Astrocyte (in vitro differentiated cells and primary cell): ENCODE data around the gene RGS11. TPM values are rescaled to one million over a fixed set of nuclear protein-coding genes. Genes with fewer than 3 reads are reported as not detected.

Source experiments
- DNase-seq: peaks from one replicate; pipeline ENCODE4 v3.0.0-alpha.2; 2010; ENCODE audit warnings: low read depth
- FAIRE-seq: peaks from 2 replicates; lab custom pipeline; 2011; peaks lifted over from hg19 to GRCh38; lab: Jason Lieb, UNC
- H2AFZ ChIP-seq: 2 replicates; pipeline ENCODE4 v1.6.0; 2012; ENCODE audit warnings: low read depth, low read length, inconsistent platforms
- H3K27ac ChIP-seq: 2 replicates; pipeline ENCODE4 v1.5.1; 2011; ENCODE audit warnings: low read depth, low read length, inconsistent platforms
- H3K27me3 ChIP-seq: 2 replicates; pipeline ENCODE4 v1.6.0; 2011; ENCODE audit warnings: low read length, inconsistent platforms; ENCODE audit not compliant: insufficient read depth
- H3K36me3 ChIP-seq: 2 replicates; pipeline ENCODE4 v1.5.1; 2011; ENCODE audit warnings: low read length, inconsistent platforms; ENCODE audit not compliant: insufficient read depth
- H3K4me1 ChIP-seq: 2 replicates; pipeline ENCODE4 v1.5.1; 2011; ENCODE audit warnings: low read length, inconsistent platforms; ENCODE audit not compliant: insufficient read depth
- H3K4me2 ChIP-seq: 2 replicates; pipeline ENCODE4 v1.6.0; 2012; ENCODE audit warnings: low read length, inconsistent platforms
- H3K4me3 ChIP-seq: 2 replicates; pipeline ENCODE4 v1.5.1; 2011; ENCODE audit warnings: low read depth, mild to moderate bottlenecking, low read length, inconsistent platforms; ENCODE audit not compliant: insufficient read depth
- H3K79me2 ChIP-seq: 2 replicates; pipeline ENCODE4 v1.6.0; 2012; ENCODE audit warnings: mild to moderate bottlenecking, low read length, inconsistent platforms; ENCODE audit not compliant: insufficient read depth
- H3K9ac ChIP-seq: 2 replicates; pipeline ENCODE4 v1.6.0; 2012; ENCODE audit warnings: mild to moderate bottlenecking, low read length, inconsistent platforms
- H3K9me3 ChIP-seq: 2 replicates; pipeline ENCODE4 v1.5.1; 2012; ENCODE audit warnings: low read depth, mild to moderate bottlenecking, low read length, inconsistent platforms; ENCODE audit not compliant: insufficient read depth
- H4K20me1 ChIP-seq: 2 replicates; pipeline ENCODE4 v1.6.0; 2012; ENCODE audit warnings: low read length, inconsistent platforms; ENCODE audit not compliant: insufficient read depth
- H3K27ac Mint-ChIP-seq: one replicate; pipeline ENCODE4 v1.8.0; 2021; ENCODE audit warnings: mild to moderate bottlenecking, mixed read lengths; ENCODE audit not compliant: unreplicated experiment
- H3K27me3 Mint-ChIP-seq: one replicate; pipeline ENCODE4 v1.8.0; 2021; ENCODE audit warnings: low read depth, mixed read lengths; ENCODE audit not compliant: unreplicated experiment
- H3K36me3 Mint-ChIP-seq: one replicate; pipeline ENCODE4 v1.8.0; 2021; ENCODE audit warnings: low read depth, mixed read lengths; ENCODE audit not compliant: unreplicated experiment
- H3K4me1 Mint-ChIP-seq: one replicate; pipeline ENCODE4 v1.8.0; 2021; ENCODE audit warnings: low read depth, mixed read lengths; ENCODE audit not compliant: unreplicated experiment
- H3K4me3 Mint-ChIP-seq: one replicate; pipeline ENCODE4 v1.8.0; 2021; ENCODE audit warnings: mild to moderate bottlenecking, moderate library complexity, mixed read lengths; ENCODE audit not compliant: unreplicated experiment
- H3K9me3 Mint-ChIP-seq: one replicate; pipeline ENCODE4 v1.8.0; 2021; ENCODE audit warnings: mild to moderate bottlenecking, mixed read lengths; ENCODE audit not compliant: unreplicated experiment
- CTCF ChIP-seq: IDR thresholded peaks from 2 replicates; pipeline ENCODE4 v1.5.1; 2011; ENCODE audit warnings: low read depth, mild to moderate bottlenecking, inconsistent platforms, low read length, moderate library complexity; ENCODE audit not compliant: insufficient read depth
- EZH2 ChIP-seq: IDR thresholded peaks from 2 replicates; pipeline ENCODE4 v1.6.1; 2012; ENCODE audit warnings: mild to moderate bottlenecking, low read length, inconsistent platforms; ENCODE audit not compliant: insufficient read depth
- total RNA-seq: library from RNA; stranded (reverse); gene quantifications from 2 replicates; pipeline ENCODE4 v1.2.1, GENCODE V29; 2021

RGS11 gene
- total RNA-seq, 1 donor from 2014 or later: 2.7 TPM

GRCh38 chr16:272633-273546 lies 2.9 kb downstream of the RGS11 start:
- FAIRE-seq: no peak

GRCh38 chr16:270381-271255 lies 5.1 kb downstream of the RGS11 start:
- FAIRE-seq: no peak
- DNase-seq: no peak
- no peak overlapping the region for H3K27ac Mint-ChIP-seq

More at GRCh38 chr16:272633-273546, 2.9 kb downstream of the RGS11 start:
- Mint-ChIP-seq H3K36me3 (peaks cover 2% of the 10 kb centered on the region), H3K27ac (no peak overlapping the region), H3K9me3 (no peaks in the 10 kb centered on the region), H3K4me3 (no peak overlapping the region), H3K27me3 (peaks cover 20% of the 10 kb centered on the region), H3K4me1 (no peaks in the 10 kb centered on the region)
- no peak for TF ChIP-seq CTCF
- TF ChIP-seq EZH2: no peak
- no peaks in the 10 kb centered on the region for H3K27me3 ChIP-seq
- H3K36me3 ChIP-seq: no peaks in the 10 kb centered on the region
- H3K4me2 ChIP-seq: no peak overlapping the region
- no peak overlapping the region for H3K4me3 ChIP-seq
- no peak overlapping the region for H3K27ac ChIP-seq
- H3K4me1 ChIP-seq: peaks cover 4% of the 10 kb centered on the region
- no peaks in the 10 kb centered on the region for H4K20me1 ChIP-seq
- DNase-seq: no peak
- H2AFZ ChIP-seq: no peak overlapping the region
- no peak overlapping the region for H3K9ac ChIP-seq
- no peaks in the 10 kb centered on the region for H3K79me2 ChIP-seq
- no peaks in the 10 kb centered on the region for H3K9me3 ChIP-seq

More at GRCh38 chr16:270381-271255, 5.1 kb downstream of the RGS11 start:
- H3K9me3 Mint-ChIP-seq: no peaks in the 10 kb centered on the region
- Histone ChIP-seq H3K4me2 (no peak overlapping the region), H4K20me1 (no peaks in the 10 kb centered on the region), H3K9ac (no peak overlapping the region), H3K4me1 (peaks cover 4% of the 10 kb centered on the region), H3K4me3 (no peak overlapping the region), H2AFZ (no peak overlapping the region), H3K27ac (no peak overlapping the region), H3K9me3 (no peaks in the 10 kb centered on the region), H3K79me2 (no peaks in the 10 kb centered on the region), H3K27me3 (no peaks in the 10 kb centered on the region), H3K36me3 (no peaks in the 10 kb centered on the region)
- peaks cover 2% of the 10 kb centered on the region for H3K36me3 Mint-ChIP-seq
- TF ChIP-seq EZH2: no peak
- TF ChIP-seq CTCF: no peak
- no peaks in the 10 kb centered on the region for H3K4me1 Mint-ChIP-seq
- H3K27me3 Mint-ChIP-seq: peaks cover 11% of the 10 kb centered on the region
- H3K4me3 Mint-ChIP-seq: no peak overlapping the region
